Chondrocyte (in vitro differentiated cells): ENCODE results near the gene ARHGEF10L. TPM values are rescaled to one million over a fixed set of nuclear protein-coding genes. Genes with fewer than 3 reads are reported as not detected.

Source experiments
- DNase-seq: peaks from one replicate; pipeline ENCODE4 v3.0.0; 2021; ENCODE audit warnings: mixed read lengths, low spot score
- H3K27ac Mint-ChIP-seq: one replicate; pipeline ENCODE4 v1.8.0; 2021; ENCODE audit warnings: mild to moderate bottlenecking, moderate library complexity, mixed read lengths; ENCODE audit not compliant: unreplicated experiment
- H3K27me3 Mint-ChIP-seq: 2 replicates; pipeline ENCODE4 v1.8.0; 2021; ENCODE audit warnings: low read depth, mixed read lengths
- H3K36me3 Mint-ChIP-seq: 2 replicates; pipeline ENCODE4 v1.8.0; 2021; ENCODE audit warnings: low read depth, mixed read lengths
- H3K4me1 Mint-ChIP-seq: 2 replicates; pipeline ENCODE4 v1.8.0; 2021; ENCODE audit warnings: low read depth, mild to moderate bottlenecking, mixed read lengths
- H3K4me3 Mint-ChIP-seq: one replicate; pipeline ENCODE4 v1.8.0; 2021; ENCODE audit warnings: mild to moderate bottlenecking, moderate library complexity, mixed read lengths; ENCODE audit not compliant: unreplicated experiment
- H3K9me3 Mint-ChIP-seq: 2 replicates; pipeline ENCODE4 v1.8.0; 2021; ENCODE audit warnings: low read depth, mixed read lengths
- CTCF ChIP-seq: fragments of 200-600 bp; sonication (generic); IDR thresholded peaks from 2 replicates; pipeline ENCODE4 v1.5.0; 2021; ENCODE audit warnings: antibody characterized with exemption, mild to moderate bottlenecking, moderate library complexity
- total RNA-seq: library from RNA; stranded (reverse); gene quantifications from 3 replicates; pipeline ENCODE4 v1.2.1, GENCODE V29; 2021

ARHGEF10L gene
- total RNA-seq, 1 donor from 2014 or later = 40.0 TPM

- no peak for DNase-seq
- Mint-ChIP-seq H3K27ac (no peak overlapping the region), H3K9me3 (peaks cover 12% of the 10 kb centered on the region), H3K36me3 (no peaks in the 10 kb centered on the region), H3K27me3 (peaks cover 10% of the 10 kb centered on the region), H3K4me1 (no peaks in the 10 kb centered on the region), H3K4me3 (no peak overlapping the region)
- no peak for TF ChIP-seq CTCF
Measured at GRCh38 chr1:17706445-17706844, 166.9 kb downstream of the ARHGEF10L start.

- Mint-ChIP-seq H3K4me1 (no peaks in the 10 kb centered on the region), H3K27me3 (peaks cover 24% of the 10 kb centered on the region), H3K36me3 (no peaks in the 10 kb centered on the region), H3K4me3 (no peak overlapping the region), H3K27ac (no peak overlapping the region), H3K9me3 (peaks cover 14% of the 10 kb centered on the region)
- DNase-seq = no peak
- no peak for TF ChIP-seq CTCF
Measured at GRCh38 chr1:17709981-17710380, 170.5 kb downstream of the ARHGEF10L start.

- peaks cover 26% of the 10 kb centered on the region for H3K27me3 Mint-ChIP-seq
- H3K9me3 Mint-ChIP-seq = peaks cover 14% of the 10 kb centered on the region
- no peak overlapping the region for H3K27ac Mint-ChIP-seq
- H3K4me3 Mint-ChIP-seq = no peak overlapping the region
- no peaks in the 10 kb centered on the region for H3K4me1 Mint-ChIP-seq
- H3K36me3 Mint-ChIP-seq = no peaks in the 10 kb centered on the region
- TF ChIP-seq CTCF = no peak
- DNase-seq = no peak
Measured at GRCh38 chr1:17710889-17711576, 171.5 kb downstream of the ARHGEF10L start.

GRCh38 chr1:17711577-17711910, 172.0 kb downstream of the ARHGEF10L start:
- DNase-seq = no peak
- no peak for TF ChIP-seq CTCF
- H3K27ac Mint-ChIP-seq = no peak overlapping the region
- H3K36me3 Mint-ChIP-seq = no peaks in the 10 kb centered on the region
- no peaks in the 10 kb centered on the region for H3K4me1 Mint-ChIP-seq
- peaks cover 21% of the 10 kb centered on the region for H3K27me3 Mint-ChIP-seq
- no peak overlapping the region for H3K4me3 Mint-ChIP-seq
- H3K9me3 Mint-ChIP-seq = peaks cover 14% of the 10 kb centered on the region

GRCh38 chr1:17711941-17712340, 172.4 kb downstream of the ARHGEF10L start:
- Mint-ChIP-seq H3K36me3 (no peaks in the 10 kb centered on the region), H3K27ac (no peak overlapping the region), H3K4me3 (no peak overlapping the region), H3K9me3 (peaks cover 14% of the 10 kb centered on the region), H3K4me1 (no peaks in the 10 kb centered on the region), H3K27me3 (peaks cover 21% of the 10 kb centered on the region)
- no peak for DNase-seq
- TF ChIP-seq CTCF = no peak
